Measurements from ENCODE around the gene ADAMTSL2. TPM values are rescaled to one million over a fixed set of nuclear protein-coding genes. Genes with fewer than 3 reads are reported as not detected.
A peak's percentile ranks its signal among the peaks of the same experiment; 100 is the strongest.

Gene ADAMTSL2
- total and polyA plus RNA-seq, 3 experiments from 2014 or later, result not detected

DNA sequence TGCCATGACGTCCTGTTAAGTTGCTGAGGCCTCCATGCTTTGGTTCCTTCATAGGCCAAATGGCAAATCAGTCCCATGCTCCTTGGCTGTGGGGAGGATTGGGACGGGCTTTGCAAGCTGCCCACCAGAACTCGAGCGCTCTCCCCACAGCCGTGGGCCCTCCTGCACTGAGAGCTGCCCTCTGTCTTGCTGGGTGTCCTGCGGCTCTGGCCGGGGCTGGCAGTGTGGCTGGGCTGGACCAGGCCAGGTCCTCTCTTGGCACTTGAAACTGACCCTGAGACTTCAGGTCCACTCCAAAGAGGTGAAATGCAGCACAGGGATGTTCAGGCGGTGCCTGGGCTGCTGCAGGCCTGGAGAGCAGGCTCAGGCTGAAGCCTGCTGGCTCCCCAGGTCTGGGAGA lies 16.8 kb upstream of the ADAMTSL2 start:
- no peaks in the 10 kb centered on the region for H3K9me3 Mint-ChIP-seq
- Histone ChIP-seq H3K9me3 (ENCODE audit: low read length) (no peaks in the 10 kb centered on the region), H3K27ac (ENCODE audit: low read depth, low read length) (no peak overlapping the region), H3K4me1 (ENCODE audit: insufficient read depth, low read length) (no peaks in the 10 kb centered on the region), H3K36me3 (ENCODE audit: insufficient read depth, low read length) (no peaks in the 10 kb centered on the region), H3K4me3 (ENCODE audit: low read length) (no peak overlapping the region), H3K27me3 (ENCODE audit: insufficient read depth, low read length, poor library complexity, severe bottlenecking) (no peaks in the 10 kb centered on the region)
- DNase-seq, result no peak
- ChIA-PET POLR2A (no interaction called here), CTCF (no interaction called here)
- peaks cover 5 to 13% of the 10 kb centered on the region in 2 donors for H3K27me3 Mint-ChIP-seq
- H3K4me3 Mint-ChIP-seq, result no peak overlapping the region
- no peaks in the 10 kb centered on the region for H3K36me3 Mint-ChIP-seq
- no peak overlapping the region for H3K27ac Mint-ChIP-seq
- H3K4me1 Mint-ChIP-seq, result no peaks in the 10 kb centered on the region

DNA sequence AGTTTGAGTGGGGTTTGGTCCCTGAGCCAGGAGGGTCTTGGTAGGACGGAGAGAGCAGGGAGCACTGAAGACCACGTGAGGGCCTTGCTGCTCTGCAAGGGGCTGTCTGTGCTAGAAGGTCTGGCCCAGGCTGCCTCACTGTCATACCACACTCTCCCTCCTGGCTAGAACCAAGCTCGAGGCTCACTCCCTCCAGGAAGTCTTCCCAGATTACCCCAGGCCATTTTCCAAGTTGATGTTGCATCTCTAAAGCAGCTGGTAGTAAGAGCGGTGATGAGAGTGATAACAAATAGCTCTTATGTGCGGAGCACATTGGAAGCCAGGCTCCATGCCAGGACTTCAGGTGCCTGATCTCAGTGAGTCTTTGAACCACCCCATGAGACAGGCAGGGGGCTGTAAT lies 16.3 kb upstream of the ADAMTSL2 start:
- Histone ChIP-seq H3K9me3 (ENCODE audit: low read length) (no peaks in the 10 kb centered on the region), H3K4me1 (ENCODE audit: insufficient read depth, low read length) (no peaks in the 10 kb centered on the region), H3K27ac (ENCODE audit: low read depth, low read length) (no peak overlapping the region), H3K4me3 (ENCODE audit: low read length) (no peak overlapping the region), H3K36me3 (ENCODE audit: insufficient read depth, low read length) (no peaks in the 10 kb centered on the region), H3K27me3 (ENCODE audit: insufficient read depth, low read length, poor library complexity, severe bottlenecking) (no peaks in the 10 kb centered on the region)
- DNase-seq, result no peak
- ChIA-PET POLR2A (no interaction called here), CTCF (no interaction called here)
- H3K27ac Mint-ChIP-seq, result no peak overlapping the region
- H3K4me1 Mint-ChIP-seq, result no peaks in the 10 kb centered on the region
- no peaks in the 10 kb centered on the region for H3K36me3 Mint-ChIP-seq
- H3K27me3 Mint-ChIP-seq, result peaks cover 5 to 13% of the 10 kb centered on the region in 2 donors
- no peak overlapping the region for H3K4me3 Mint-ChIP-seq
- H3K9me3 Mint-ChIP-seq, result no peaks in the 10 kb centered on the region

DNA sequence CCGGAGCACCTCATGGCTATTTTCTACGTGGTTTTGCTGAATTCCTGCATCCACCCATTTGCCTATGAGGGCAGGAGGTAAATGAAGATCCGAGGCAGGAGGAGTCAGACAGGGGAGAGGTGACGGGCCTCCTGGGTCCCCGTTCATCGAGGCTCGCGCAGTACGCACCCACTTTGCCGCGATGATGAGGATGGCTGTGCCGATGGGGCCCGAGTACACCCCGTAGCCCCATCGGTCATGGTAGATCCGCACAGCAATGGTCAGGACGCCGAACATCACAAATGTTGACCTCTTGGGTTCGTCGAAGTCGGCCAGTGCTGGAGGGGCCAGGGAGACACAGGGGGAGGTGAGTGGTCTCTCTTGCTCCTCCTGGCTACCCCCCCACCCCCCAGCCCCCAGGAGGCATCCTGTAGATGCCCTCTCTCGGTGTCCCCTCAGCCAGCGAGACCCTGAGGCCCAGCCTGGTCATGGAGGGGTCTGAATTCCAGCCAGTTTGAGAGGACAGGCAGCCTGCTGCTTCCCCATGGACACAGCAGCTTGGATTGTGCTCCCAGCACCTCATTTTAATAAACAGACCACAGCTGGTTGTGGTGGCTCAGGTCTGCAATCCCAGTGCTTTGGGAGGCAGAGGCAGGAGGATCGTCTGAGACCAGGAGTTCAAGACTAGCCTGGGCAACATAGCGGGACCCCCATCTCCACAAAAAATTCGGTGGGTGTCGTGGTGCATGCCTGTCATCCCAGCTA lies 15.6 kb upstream of the ADAMTSL2 start:
- Mint-ChIP-seq H3K4me1 (no peaks in the 10 kb centered on the region), H3K36me3 (no peaks in the 10 kb centered on the region), H3K27ac (no peak overlapping the region), H3K9me3 (no peaks in the 10 kb centered on the region), H3K27me3 (peaks cover 5 to 13% of the 10 kb centered on the region in 2 donors), H3K4me3 (no peak overlapping the region)
- DNase-seq, result no peak
- Histone ChIP-seq H3K36me3 (ENCODE audit: insufficient read depth, low read length) (no peaks in the 10 kb centered on the region), H3K27ac (ENCODE audit: low read depth, low read length) (no peak overlapping the region), H3K9me3 (ENCODE audit: low read length) (no peaks in the 10 kb centered on the region), H3K4me3 (ENCODE audit: low read length) (no peak overlapping the region), H3K27me3 (ENCODE audit: insufficient read depth, low read length, poor library complexity, severe bottlenecking) (no peaks in the 10 kb centered on the region), H3K4me1 (ENCODE audit: insufficient read depth, low read length) (no peaks in the 10 kb centered on the region)
- POLR2A ChIA-PET, result no interaction called here
- CTCF ChIA-PET, result no interaction called here

DNA sequence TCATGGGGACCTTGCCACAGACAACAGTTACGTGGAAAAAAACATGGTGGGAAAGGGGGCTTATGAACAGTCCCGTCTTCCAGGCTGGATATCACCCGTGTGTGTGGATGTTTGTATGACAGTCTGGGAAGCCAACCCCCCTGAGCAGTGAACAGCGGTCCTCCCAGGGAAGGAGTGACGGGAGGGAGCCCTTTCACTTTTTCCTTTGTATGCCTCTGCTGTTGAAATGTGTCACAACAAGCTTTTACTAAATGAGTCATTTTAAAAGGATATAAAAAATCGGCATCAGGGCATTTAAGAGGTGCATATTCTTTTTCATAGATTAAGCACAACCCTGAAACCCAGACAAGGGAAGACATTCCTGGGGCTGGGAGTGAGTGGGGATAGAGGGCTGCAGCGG lies 14.8 kb upstream of the ADAMTSL2 start:
- Mint-ChIP-seq H3K27ac (no peak overlapping the region), H3K27me3 (peaks cover 5 to 13% of the 10 kb centered on the region in 2 donors), H3K9me3 (no peaks in the 10 kb centered on the region), H3K36me3 (no peaks in the 10 kb centered on the region), H3K4me3 (no peak overlapping the region), H3K4me1 (no peaks in the 10 kb centered on the region)
- ChIA-PET CTCF (interaction anchor here (1.2 kb wide), 1 partner anchor 9 kb away, joined by 4 read pairs; no protein-coding TSS in a partner anchor), POLR2A (no interaction called here)
- no peaks in the 10 kb centered on the region for H3K4me1 ChIP-seq (ENCODE audit: insufficient read depth, low read length)
- H3K9me3 ChIP-seq (ENCODE audit: low read length), result no peaks in the 10 kb centered on the region
- no peak overlapping the region for H3K4me3 ChIP-seq (ENCODE audit: low read length)
- no peaks in the 10 kb centered on the region for H3K27me3 ChIP-seq (ENCODE audit: insufficient read depth, low read length, poor library complexity, severe bottlenecking)
- DNase-seq, result no peak
- H3K27ac ChIP-seq (ENCODE audit: low read depth, low read length), result no peak overlapping the region
- H3K36me3 ChIP-seq (ENCODE audit: insufficient read depth, low read length), result no peaks in the 10 kb centered on the region

DNA sequence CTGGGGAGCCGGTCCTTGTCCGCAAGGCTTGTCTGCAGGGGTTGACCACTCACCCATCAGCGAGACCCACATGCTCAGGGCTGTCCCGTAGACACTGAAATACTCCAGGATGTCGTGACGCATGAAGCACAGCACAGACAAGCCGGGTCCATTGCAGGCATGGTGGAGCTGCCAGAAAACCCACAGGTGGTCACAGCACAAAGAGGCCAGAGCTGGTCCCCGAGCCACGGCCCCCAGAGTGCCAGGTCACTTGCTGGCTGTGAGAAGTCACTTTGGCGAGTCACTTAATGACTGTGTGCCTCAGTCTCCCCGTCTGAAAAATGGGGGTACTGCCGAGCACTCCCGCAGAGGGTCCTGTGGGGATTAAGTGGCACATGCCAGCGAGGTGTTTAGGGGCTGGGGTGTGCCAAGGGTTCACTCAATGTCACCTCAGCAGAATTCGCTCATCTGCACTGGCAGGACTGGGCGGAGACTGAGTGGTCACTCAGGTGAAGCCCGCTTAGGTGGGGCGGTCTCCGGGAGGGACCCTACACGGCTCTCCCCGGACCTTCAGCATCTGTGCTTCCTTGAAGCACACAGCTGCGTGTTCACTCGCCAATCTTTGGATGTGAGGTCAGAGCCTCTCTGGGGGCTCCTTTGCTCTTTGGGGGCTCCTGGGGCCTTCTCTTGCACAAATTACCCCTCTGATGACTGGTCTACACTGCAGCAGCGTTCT lies 14.2 kb upstream of the ADAMTSL2 start:
- Mint-ChIP-seq H3K36me3 (no peaks in the 10 kb centered on the region), H3K9me3 (no peaks in the 10 kb centered on the region), H3K27ac (no peak overlapping the region), H3K4me3 (no peak overlapping the region), H3K27me3 (peaks cover 5 to 13% of the 10 kb centered on the region in 2 donors), H3K4me1 (no peaks in the 10 kb centered on the region)
- ChIA-PET POLR2A (no interaction called here), CTCF (interaction anchor here (1.2 kb wide), 1 partner anchor 9 kb away, joined by 4 read pairs; no protein-coding TSS in a partner anchor)
- no peak overlapping the region for H3K27ac ChIP-seq (ENCODE audit: low read depth, low read length)
- H3K4me3 ChIP-seq (ENCODE audit: low read length), result no peak overlapping the region
- H3K27me3 ChIP-seq (ENCODE audit: insufficient read depth, low read length, poor library complexity, severe bottlenecking), result no peaks in the 10 kb centered on the region
- DNase-seq, result no peak
- no peaks in the 10 kb centered on the region for H3K9me3 ChIP-seq (ENCODE audit: low read length)
- no peaks in the 10 kb centered on the region for H3K36me3 ChIP-seq (ENCODE audit: insufficient read depth, low read length)
- H3K4me1 ChIP-seq (ENCODE audit: insufficient read depth, low read length), result no peaks in the 10 kb centered on the region

DNA sequence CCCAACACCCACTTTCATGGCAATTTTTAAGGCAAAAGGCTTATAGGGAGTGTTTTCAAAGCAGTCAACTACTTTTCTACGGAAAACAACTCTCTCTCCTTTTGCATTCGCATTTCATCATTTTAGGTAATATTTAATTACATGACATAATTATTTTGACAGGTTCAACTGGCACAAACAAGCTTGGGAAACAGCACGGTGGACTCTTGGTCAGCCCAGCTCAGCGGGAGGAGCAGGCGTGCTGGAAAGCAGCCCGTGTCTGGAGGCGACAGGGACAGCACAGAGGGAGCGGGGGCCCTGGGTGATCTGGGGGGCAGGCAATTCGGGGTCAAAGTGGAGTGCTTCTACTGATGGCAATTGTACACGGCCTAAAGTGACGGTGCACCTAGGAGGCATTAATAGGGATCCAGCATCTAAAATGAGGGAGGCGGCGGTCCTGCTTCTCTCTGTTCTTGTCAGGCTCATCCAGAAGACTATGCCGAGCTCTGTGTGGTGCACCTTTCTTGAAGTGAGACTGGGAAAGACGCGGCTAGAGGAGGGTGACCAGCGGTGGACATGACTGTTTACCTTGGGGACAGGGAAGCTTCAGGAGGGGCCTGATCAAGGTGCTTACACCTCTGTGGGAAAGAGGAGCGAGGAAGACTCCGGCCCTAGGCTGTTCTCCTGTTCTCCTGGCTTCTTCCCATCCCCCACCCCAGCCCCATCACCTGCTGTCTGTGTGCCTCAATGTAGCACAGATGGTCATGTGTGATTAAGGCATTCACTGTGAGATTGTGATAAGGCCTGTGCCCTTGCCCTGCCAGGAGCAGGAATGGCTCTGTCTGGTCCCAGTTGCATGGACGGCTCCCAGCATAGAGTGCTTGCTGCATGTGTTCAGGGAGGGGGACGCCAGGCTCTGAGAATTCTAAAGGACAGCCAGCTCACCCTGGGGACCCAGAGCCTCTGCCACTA lies 13.1 kb upstream of the ADAMTSL2 start:
- Histone ChIP-seq H3K4me3 (ENCODE audit: low read length) (no peak overlapping the region), H3K9me3 (ENCODE audit: low read length) (no peaks in the 10 kb centered on the region), H3K36me3 (ENCODE audit: insufficient read depth, low read length) (no peaks in the 10 kb centered on the region), H3K4me1 (ENCODE audit: insufficient read depth, low read length) (no peaks in the 10 kb centered on the region), H3K27ac (ENCODE audit: low read depth, low read length) (no peak overlapping the region), H3K27me3 (ENCODE audit: insufficient read depth, low read length, poor library complexity, severe bottlenecking) (no peaks in the 10 kb centered on the region)
- ChIA-PET CTCF (no interaction called here), POLR2A (no interaction called here)
- Mint-ChIP-seq H3K36me3 (no peaks in the 10 kb centered on the region), H3K27me3 (peaks cover 5 to 12% of the 10 kb centered on the region in 2 donors), H3K27ac (peak overlapping the region in 1 of 8 donors; percentile 92), H3K4me1 (no peaks in the 10 kb centered on the region), H3K9me3 (no peaks in the 10 kb centered on the region), H3K4me3 (no peak overlapping the region)
- no peak for DNase-seq

DNA sequence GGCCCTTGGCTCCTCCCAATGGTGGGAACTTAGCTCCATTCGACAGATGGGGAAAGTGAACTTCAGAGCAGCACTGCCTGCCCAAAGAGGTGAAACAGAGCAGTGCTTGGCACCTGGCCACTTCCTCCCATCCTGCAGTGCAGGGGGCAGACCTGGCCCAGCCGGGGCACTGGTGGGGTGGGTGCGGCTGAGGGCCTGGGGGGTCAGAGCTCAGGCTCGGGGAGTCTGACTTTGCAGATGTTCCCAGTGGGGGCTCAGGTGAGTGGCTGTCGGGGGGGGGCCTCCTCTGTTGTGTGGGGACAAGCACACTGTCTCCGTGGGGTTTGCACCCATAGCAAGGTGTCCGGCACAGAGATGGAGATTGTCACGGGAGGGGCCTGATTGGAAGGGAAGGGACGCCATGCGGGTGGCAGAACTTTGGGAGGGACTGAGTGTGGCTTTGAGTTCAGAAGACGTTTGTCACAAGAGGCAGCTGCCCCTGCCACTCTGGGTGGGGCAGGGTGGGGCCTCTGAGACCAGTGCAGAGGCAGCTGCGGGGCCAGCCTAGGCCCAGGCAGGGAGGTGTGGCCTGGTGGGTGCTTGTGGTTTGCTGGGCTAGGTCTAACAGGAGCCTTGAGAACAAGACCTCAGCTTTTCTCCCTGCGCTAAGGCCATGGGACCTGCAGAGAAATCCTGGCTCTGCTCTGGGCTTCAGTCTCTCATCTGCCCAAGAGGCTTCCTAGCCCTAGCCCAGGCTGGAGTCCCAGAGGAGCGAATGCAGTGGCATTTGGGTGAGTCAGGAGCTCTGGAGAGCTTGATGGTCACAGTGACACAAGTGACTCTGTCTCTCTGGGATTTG lies 12.2 kb upstream of the ADAMTSL2 start:
- no peak overlapping the region for H3K4me3 Mint-ChIP-seq
- no peaks in the 10 kb centered on the region for H3K36me3 Mint-ChIP-seq
- CTCF ChIA-PET, result no interaction called here
- Histone ChIP-seq H3K4me3 (ENCODE audit: low read length) (no peak overlapping the region), H3K4me1 (ENCODE audit: insufficient read depth, low read length) (no peaks in the 10 kb centered on the region), H3K9me3 (ENCODE audit: low read length) (no peaks in the 10 kb centered on the region), H3K27ac (ENCODE audit: low read depth, low read length) (no peak overlapping the region), H3K36me3 (ENCODE audit: insufficient read depth, low read length) (no peaks in the 10 kb centered on the region), H3K27me3 (ENCODE audit: insufficient read depth, low read length, poor library complexity, severe bottlenecking) (no peaks in the 10 kb centered on the region)
- H3K9me3 Mint-ChIP-seq, result no peaks in the 10 kb centered on the region
- no peaks in the 10 kb centered on the region for H3K4me1 Mint-ChIP-seq
- DNase-seq, result no peak
- POLR2A ChIA-PET, result no interaction called here
- peaks cover 3 to 17% of the 10 kb centered on the region in 2 donors for H3K27me3 Mint-ChIP-seq
- H3K27ac Mint-ChIP-seq, result no peak overlapping the region
